ENCODE results near the gene ATP23.

Gene ATP23

GRCh38 chr12:57895389-57896114 is 45.8 kb upstream of the ATP23 start:
- no peak for TF ChIP-seq CTCF (IDR thresholded peaks at IDR 0.05; ENCODE audit: insufficient read depth, low read length, missing control alignments)
- CTCF ChIA-PET = interaction anchor here (1.1 to 20.0 kb wide), 22 partner anchors 8 to 139 kb away, joined by 3 to 484 read pairs (median 6); partner anchors contain the start of genes AVIL, CTDSP2 and TSFM
- POLR2A ChIA-PET = interaction anchor here (0.8 to 4.5 kb wide), 7 partner anchors 9 to 123 kb away, joined by 3 to 82 read pairs (median 8); partner anchors contain the start of genes CTDSP2, EEF1AKMT3 and METTL1
- no peak for DNase-seq (ENCODE audit: low read depth, low spot score)
- H3K4me3 ChIP-seq (ENCODE audit: low read depth, low read length) = no peak overlapping the region

DNA sequence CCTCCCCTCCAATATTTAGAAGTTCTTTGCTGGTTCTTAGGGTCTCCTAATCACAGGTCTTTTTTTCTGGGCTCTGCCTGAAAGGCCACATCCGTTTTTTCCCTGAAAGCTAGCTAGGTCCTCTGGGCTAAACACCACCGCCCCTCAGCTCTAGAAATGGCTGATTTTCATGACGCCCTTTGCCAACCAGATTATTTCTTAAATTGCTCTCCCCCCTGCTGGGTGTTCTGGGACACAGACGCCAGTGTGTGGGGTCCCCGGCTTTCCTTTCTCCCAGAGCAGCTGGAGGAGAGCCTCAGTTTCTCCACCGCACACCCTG is 45.3 kb upstream of the ATP23 start:
- ChIA-PET CTCF (interaction anchor here (1.1 to 20.0 kb wide), 19 partner anchors 8 to 140 kb away, joined by 3 to 484 read pairs (median 7); partner anchors contain the start of genes AVIL, CTDSP2 and TSFM), POLR2A (interaction anchor here (0.8 to 4.5 kb wide), 9 partner anchors 9 to 124 kb away, joined by 3 to 82 read pairs (median 4); partner anchors contain the start of genes CTDSP2, EEF1AKMT3 and METTL1)
- no peak for TF ChIP-seq CTCF (IDR thresholded peaks at IDR 0.05; ENCODE audit: insufficient read depth, low read length, missing control alignments)
- DNase-seq (ENCODE audit: low read depth, low spot score) = no peak
- H3K4me3 ChIP-seq (ENCODE audit: low read depth, low read length) = peak overlapping the region; percentile 44

GRCh38 chr12:57896434-57897201 is 44.7 kb upstream of the ATP23 start:
- CTCF ChIA-PET = interaction anchor here (0.6 to 20.0 kb wide), 29 partner anchors 7 to 446 kb away, joined by 3 to 484 read pairs (median 5); partner anchors contain the start of genes AVIL, CTDSP2 and TSFM
- peak overlapping the region; percentile 44 for H3K4me3 ChIP-seq (ENCODE audit: low read depth, low read length)
- TF ChIP-seq CTCF (IDR thresholded peaks at IDR 0.05; ENCODE audit: insufficient read depth, low read length, missing control alignments) = peak; percentile 51
- no peak for DNase-seq (ENCODE audit: low read depth, low spot score)
- POLR2A ChIA-PET = interaction anchor here (0.6 to 4.5 kb wide), 12 partner anchors 8 to 78 kb away, joined by 3 to 82 read pairs (median 4); partner anchors contain the start of genes ATP23, AVIL and CTDSP2

DNA sequence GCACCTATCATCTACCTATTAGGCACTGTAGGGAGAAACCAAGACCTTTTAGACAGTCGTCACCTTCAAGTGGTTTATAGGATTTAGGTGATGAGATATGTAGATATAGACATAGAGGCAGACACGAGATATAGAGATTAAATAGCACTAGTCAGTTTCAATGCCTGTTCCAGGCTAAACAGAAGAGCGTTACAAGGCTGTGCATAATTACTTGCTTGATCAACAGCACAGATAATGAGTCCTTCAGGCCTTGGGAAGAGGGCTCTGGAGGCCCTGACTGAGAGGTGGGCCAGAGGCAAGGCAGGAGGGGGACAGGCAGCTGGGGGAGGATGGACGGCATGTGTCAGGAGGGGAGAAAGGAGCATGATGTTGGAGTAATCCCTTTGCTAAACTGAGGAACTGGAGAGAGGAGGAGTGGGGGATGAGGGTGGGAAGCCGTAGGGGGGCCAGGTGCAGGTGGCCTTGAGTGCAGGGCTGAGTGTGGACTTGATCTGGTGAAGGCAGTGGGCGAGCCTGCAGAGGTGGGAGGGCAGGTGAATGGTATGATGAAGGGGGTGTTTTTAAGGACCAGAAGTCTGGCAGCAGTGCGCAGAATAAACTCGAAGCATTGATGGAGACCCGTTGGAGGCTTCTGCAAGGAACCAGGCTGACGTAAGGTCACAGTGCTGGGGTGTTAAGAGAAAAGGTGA is 43.9 kb upstream of the ATP23 start:
- DNase-seq (ENCODE audit: low read depth, low spot score) = no peak
- no peak for TF ChIP-seq CTCF (IDR thresholded peaks at IDR 0.05; ENCODE audit: insufficient read depth, low read length, missing control alignments)
- ChIA-PET POLR2A (interaction anchor here (0.6 to 4.5 kb wide), 11 partner anchors 9 to 79 kb away, joined by 3 to 82 read pairs (median 4); partner anchors contain the start of genes ATP23, AVIL and CTDSP2), CTCF (interaction anchor here (0.6 to 20.0 kb wide), 24 partner anchors 7 to 445 kb away, joined by 3 to 484 read pairs (median 5); partner anchors contain the start of genes AVIL, CTDSP2, EEF1AKMT3 and METTL1)
- peak overlapping the region; percentile 44 for H3K4me3 ChIP-seq (ENCODE audit: low read depth, low read length)

GRCh38 chr12:57898308-57898970 is 42.9 kb upstream of the ATP23 start:
- H3K4me3 ChIP-seq (ENCODE audit: low read depth, low read length) = no peak overlapping the region
- POLR2A ChIA-PET = interaction anchor here (1.0 to 1.4 kb wide), 3 partner anchors 10 to 52 kb away, joined by 3 to 4 read pairs (median 3); partner anchors contain the start of gene CTDSP2
- TF ChIP-seq CTCF (IDR thresholded peaks at IDR 0.05; ENCODE audit: insufficient read depth, low read length, missing control alignments) = no peak
- CTCF ChIA-PET = interaction anchor here (1.0 to 20.0 kb wide), 13 partner anchors 12 to 142 kb away, joined by 3 to 484 read pairs (median 5); partner anchors contain the start of genes CTDSP2, EEF1AKMT3, METTL1 and TSFM
- DNase-seq (ENCODE audit: low read depth, low spot score) = no peak

Measured in AG04449 (cell line).